Activated CD8-positive, alpha-beta T cell treated with anti-CD3 and anti-CD28 coated beads, Interleukin-2, amount 10 ng/mL, durations not matched to agents 7 days and 5 days (primary cell): ENCODE results near the gene SLC9A5. TPM values are rescaled to one million over a fixed set of nuclear protein-coding genes. Genes with fewer than 3 reads are reported as not detected.

ENCODE experiments used
- ATAC-seq: fragments of 150-1000 bp; cut with Tn5 transposase; one replicate; pipeline ENCODE4 v1.10.0; 2021; ENCODE audit warnings: moderate library complexity
- CTCF ChIA-PET: fragments of 350-600 bp; sonication (Branson Sonifier 250); formaldehyde crosslinking; loops from one replicate; lab custom pipeline; 2021; ENCODE audit warnings: antibody characterized with exemption; lab: Charles Lee
- POLR2A ChIA-PET: fragments of 350-600 bp; sonication (Branson Sonifier 250); formaldehyde crosslinking; loops from one replicate; lab custom pipeline; 2021; ENCODE audit warnings: antibody characterized with exemption; lab: Charles Lee
- DNase-seq: peaks from one replicate; pipeline ENCODE4 v3.0.0-alpha.2; 2020
- H3K27ac Mint-ChIP-seq: one replicate; pipeline ENCODE4 v1.8.0; 2021; ENCODE audit warnings: mild to moderate bottlenecking, mixed read lengths
- H3K27me3 Mint-ChIP-seq: one replicate; pipeline ENCODE4 v1.8.0; 2021; ENCODE audit warnings: low read depth, mixed read lengths
- H3K36me3 Mint-ChIP-seq: one replicate; pipeline ENCODE4 v1.8.0; 2021; ENCODE audit warnings: low read depth, mixed read lengths
- H3K4me1 Mint-ChIP-seq: one replicate; pipeline ENCODE4 v1.8.0; 2021; ENCODE audit warnings: low read depth, mixed read lengths
- H3K4me3 Mint-ChIP-seq: one replicate; pipeline ENCODE4 v1.8.0; 2021; ENCODE audit warnings: mild to moderate bottlenecking, mixed read lengths
- H3K9me3 Mint-ChIP-seq: one replicate; pipeline ENCODE4 v1.8.0; 2022; ENCODE audit warnings: mixed read lengths; ENCODE audit not compliant: insufficient read depth
- total RNA-seq, 2 experiments: library from RNA; stranded (reverse); gene quantifications; one replicate each; pipeline ENCODE4 v1.2.3, GENCODE V29; 2021

The SLC9A5 gene
- total RNA-seq, 2 experiments from 2014 or later, result 3.1 to 4.1 TPM

- H3K27ac Mint-ChIP-seq, result peak overlapping the region; percentile 79
- no peaks in the 10 kb centered on the region for H3K27me3 Mint-ChIP-seq
- H3K4me1 Mint-ChIP-seq, result peaks cover 47% of the 10 kb centered on the region
- ChIA-PET CTCF (interaction anchor here (0.7 to 5.9 kb wide), 13 partner anchors 10 to 272 kb away, joined by 3 to 64 read pairs (median 3); partner anchors contain the start of genes ELMO3, FHOD1 and SLC9A5), POLR2A (interaction anchor here (1.0 to 5.0 kb wide), 10 partner anchors 9 to 213 kb away, joined by 3 to 70 read pairs (median 6); partner anchors contain the start of genes E2F4, FHOD1 and SLC9A5)
- ATAC-seq (no peak), DNase-seq (no peak)
- H3K9me3 Mint-ChIP-seq, result no peaks in the 10 kb centered on the region
- peaks cover 30% of the 10 kb centered on the region for H3K36me3 Mint-ChIP-seq
- H3K4me3 Mint-ChIP-seq, result peak overlapping the region; percentile 93
These were observed 22.4 kb upstream of the SLC9A5 start for GRCh38 chr16:67226295-67226803.

- Mint-ChIP-seq H3K4me1 (peaks cover 47% of the 10 kb centered on the region), H3K36me3 (peaks cover 32% of the 10 kb centered on the region), H3K27me3 (no peaks in the 10 kb centered on the region), H3K27ac (peak within 1 kb of the TSS; percentile 94), H3K9me3 (no peaks in the 10 kb centered on the region), H3K4me3 (peak within 1 kb of the TSS; percentile 93)
- ChIA-PET POLR2A (interaction anchor here (0.6 to 5.0 kb wide), 13 partner anchors 8 to 228 kb away, joined by 3 to 70 read pairs (median 5); partner anchors contain the start of genes E2F4, FHOD1 and SLC9A5), CTCF (interaction anchor here (0.7 to 5.9 kb wide), 13 partner anchors 9 to 273 kb away, joined by 3 to 64 read pairs (median 3); partner anchors contain the start of genes ELMO3, FHOD1 and SLC9A5)
- DNase-seq (peak; percentile 99), ATAC-seq (peak; percentile 98)
These were observed 21.8 kb upstream of the SLC9A5 start, which contains the start of gene TMEM208 for GRCh38 chr16:67226804-67227566. Gene TMEM208 (plus strand): TSS chr16:67227130. CDS start chr16:67227219, 89 bp downstream.

GRCh38 chr16:67227567-67227921, 21.2 kb upstream of the SLC9A5 start:
- ChIA-PET CTCF (interaction anchor here (1.0 to 5.9 kb wide), 9 partner anchors 9 to 274 kb away, joined by 3 to 64 read pairs (median 4); partner anchors contain the start of genes ELMO3, FHOD1 and SLC9A5), POLR2A (interaction anchor here (0.6 to 5.0 kb wide), 12 partner anchors 8 to 228 kb away, joined by 3 to 70 read pairs (median 5); partner anchors contain the start of genes E2F4, FHOD1 and SLC9A5)
- DNase-seq (no peak), ATAC-seq (no peak)
- Mint-ChIP-seq H3K4me3 (peak overlapping the region; percentile 93), H3K4me1 (peaks cover 47% of the 10 kb centered on the region), H3K27me3 (no peaks in the 10 kb centered on the region), H3K9me3 (no peaks in the 10 kb centered on the region), H3K36me3 (peaks cover 35% of the 10 kb centered on the region), H3K27ac (peak overlapping the region; percentile 94)

- POLR2A ChIA-PET, result interaction anchor here (1.4 to 5.0 kb wide), 6 partner anchors 10 to 36 kb away, joined by 5 to 70 read pairs (median 9); partner anchors contain the start of genes E2F4, FHOD1 and SLC9A5
- CTCF ChIA-PET, result interaction anchor here (1.8 to 5.9 kb wide), 2 partner anchors 13 to 18 kb away, joined by 4 to 64 read pairs; partner anchors contain the start of genes FHOD1 and SLC9A5
- ATAC-seq (no peak), DNase-seq (no peak)
- peaks cover 39% of the 10 kb centered on the region for H3K36me3 Mint-ChIP-seq
- H3K27me3 Mint-ChIP-seq, result no peaks in the 10 kb centered on the region
- peak overlapping the region; percentile 93 for H3K4me3 Mint-ChIP-seq
- H3K9me3 Mint-ChIP-seq, result no peaks in the 10 kb centered on the region
- H3K27ac Mint-ChIP-seq, result peak overlapping the region; percentile 94
- peaks cover 47% of the 10 kb centered on the region for H3K4me1 Mint-ChIP-seq
These were observed 20.6 kb upstream of the SLC9A5 start for GRCh38 chr16:67228034-67228785.

- Mint-ChIP-seq H3K9me3 (no peaks in the 10 kb centered on the region), H3K27ac (no peak overlapping the region), H3K4me1 (peaks cover 41% of the 10 kb centered on the region), H3K4me3 (peak overlapping the region; percentile 19), H3K36me3 (peaks cover 44% of the 10 kb centered on the region), H3K27me3 (no peaks in the 10 kb centered on the region)
- ChIA-PET POLR2A (no interaction called here), CTCF (interaction anchor here (5.9 kb wide), 1 partner anchor 17 kb away, joined by 64 read pairs; the partner anchor contains the start of genes FHOD1 and SLC9A5)
- ATAC-seq (no peak), DNase-seq (no peak)
These were observed 19.9 kb upstream of the SLC9A5 start for GRCh38 chr16:67228905-67229304.

GRCh38 chr16:67229906-67230808, 18.6 kb upstream of the SLC9A5 start:
- Mint-ChIP-seq H3K4me1 (peaks cover 29% of the 10 kb centered on the region), H3K36me3 (peaks cover 46% of the 10 kb centered on the region), H3K27me3 (no peaks in the 10 kb centered on the region), H3K27ac (no peak overlapping the region), H3K4me3 (no peak overlapping the region), H3K9me3 (no peaks in the 10 kb centered on the region)
- ChIA-PET POLR2A (interaction anchor here (0.7 to 1.3 kb wide), 2 partner anchors 10 to 428 kb away, joined by 3 to 5 read pairs; no protein-coding TSS in a partner anchor), CTCF (no interaction called here)
- DNase-seq (no peak), ATAC-seq (no peak)

- Mint-ChIP-seq H3K27me3 (no peaks in the 10 kb centered on the region), H3K27ac (no peak overlapping the region), H3K9me3 (no peaks in the 10 kb centered on the region), H3K4me3 (no peak overlapping the region), H3K4me1 (peaks cover 21% of the 10 kb centered on the region), H3K36me3 (peaks cover 53% of the 10 kb centered on the region)
- no peak for ATAC-seq
- ChIA-PET POLR2A (interaction anchor here (0.7 to 1.3 kb wide), 3 partner anchors 9 to 427 kb away, joined by 3 to 5 read pairs (median 3); no protein-coding TSS in a partner anchor), CTCF (no interaction called here)
- no peak for DNase-seq
These were observed 17.7 kb upstream of the SLC9A5 start for GRCh38 chr16:67230809-67231660.

- Mint-ChIP-seq H3K27me3 (no peaks in the 10 kb centered on the region), H3K27ac (no peak overlapping the region), H3K4me3 (no peak overlapping the region), H3K36me3 (peaks cover 70% of the 10 kb centered on the region), H3K4me1 (peaks cover 12% of the 10 kb centered on the region), H3K9me3 (no peaks in the 10 kb centered on the region)
- ATAC-seq (no peak), DNase-seq (no peak)
- CTCF ChIA-PET, result interaction anchor here (0.9 kb wide), 1 partner anchor 14 kb away, joined by 3 read pairs; no protein-coding TSS in a partner anchor
- POLR2A ChIA-PET, result interaction anchor here (1.0 to 1.5 kb wide), 3 partner anchors 10 to 14 kb away, joined by 3 to 5 read pairs (median 4); no protein-coding TSS in a partner anchor
These were observed 15.2 kb upstream of the SLC9A5 start for GRCh38 chr16:67233596-67233995.

GRCh38 chr16:67234180-67234597, 14.6 kb upstream of the SLC9A5 start:
- ChIA-PET CTCF (no interaction called here), POLR2A (interaction anchor here (1.0 to 1.4 kb wide), 2 partner anchors 10 to 14 kb away, joined by 3 to 4 read pairs; no protein-coding TSS in a partner anchor)
- Mint-ChIP-seq H3K4me3 (no peak overlapping the region), H3K9me3 (no peaks in the 10 kb centered on the region), H3K27me3 (no peaks in the 10 kb centered on the region), H3K4me1 (peaks cover 13% of the 10 kb centered on the region), H3K36me3 (peaks cover 69% of the 10 kb centered on the region), H3K27ac (no peak overlapping the region)
- ATAC-seq (no peak), DNase-seq (no peak)
